Thyroid gland (tissue), 4 donors: ENCODE results near the gene ELF5.

ENCODE experiments used
- CTCF ChIP-seq, 6 experiments: fragments of 200-600 bp in 3 of 6; fragments of 450-650 bp in 3 of 6; sonication (generic) in 3 of 6; IDR thresholded peaks; one replicate each; pipeline ENCODE4 v1.5.1; 2016 to 2019; ENCODE audit warnings: antibody characterized with exemption in 6 of 6, mild to moderate bottlenecking in 2 of 6, inconsistent platforms in 1 of 6, moderate library complexity in 1 of 6
- POLR2A ChIP-seq, 2 donors: fragments of 450-650 bp; IDR thresholded peaks; one replicate each; pipeline ENCODE4 v1.6.1; 2017; ENCODE audit warnings: antibody characterized with exemption in 2 of 2, mild to moderate bottlenecking in 2 of 2, moderate library complexity in 1 of 2

GRCh38 chr11:34433899-34434298, 79.7 kb downstream of the ELF5 start:
- TF ChIP-seq CTCF (IDR thresholded peaks at IDR 0.05) (no peak), POLR2A (IDR thresholded peaks at IDR 0.05) (no peak)
